Measurements from ENCODE around the gene VCY1B.
"Not testable (repeated sequence)": the region's sequence is repeated elsewhere in the genome, so short reads cannot be mapped to it uniquely, and the experiment has no call there.

VCY1B gene

DNA sequence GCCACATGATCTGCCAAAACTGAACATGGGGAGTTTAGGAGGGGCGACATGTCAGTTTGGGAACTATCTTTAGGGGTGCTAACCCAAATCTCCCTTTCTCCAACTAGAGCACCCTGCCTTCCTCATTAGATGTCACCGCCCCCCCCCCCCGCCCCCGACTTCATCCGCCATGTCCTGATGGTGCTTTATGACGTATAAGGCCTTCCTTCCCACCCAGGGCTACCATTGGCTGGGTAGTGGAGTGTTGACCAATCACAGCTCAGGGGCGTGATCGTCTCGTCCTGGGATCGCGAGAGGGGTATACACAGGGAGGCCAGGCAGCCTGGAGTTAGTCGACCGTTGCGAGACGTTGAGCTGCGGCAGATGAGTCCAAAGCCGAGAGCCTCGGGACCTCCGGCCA is at the start of gene VCY1B:
VCY1B (plus strand) TSS at position 301 of the 400 bp plus-strand sequence; CDS start at position 364, 63 bp downstream.
- H3K9ac ChIP-seq (ENCODE audit: low read length); H3K4me1 ChIP-seq (ENCODE audit: control insufficient read depth, insufficient read depth, low read length); H3K27me3 ChIP-seq (ENCODE audit: control insufficient read depth, insufficient read depth, low read length): not testable (repeated sequence)

DNA sequence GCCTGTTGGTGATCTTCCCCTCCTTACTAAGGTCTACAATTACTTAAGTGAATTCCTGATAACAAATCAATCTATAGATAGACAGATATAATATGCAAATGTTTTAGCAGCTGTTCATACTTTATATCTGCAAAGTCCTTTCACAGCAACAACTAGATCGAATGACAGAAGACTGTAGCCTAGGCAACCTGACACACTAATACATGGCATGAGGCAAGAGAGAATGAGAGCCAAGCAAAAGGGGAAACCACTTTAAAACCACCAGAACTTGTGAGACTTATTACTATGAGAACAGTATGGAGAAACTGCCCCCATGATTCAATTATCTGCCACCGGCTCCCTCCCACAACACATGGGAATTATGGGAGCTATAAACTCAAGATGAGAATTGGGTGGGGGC is 44.1 kb upstream of the VCY1B start:
- not testable (repeated sequence) for H3K36me3 ChIP-seq (ENCODE audit: control insufficient read depth, insufficient read depth, low read length); H3K27ac ChIP-seq (ENCODE audit: low read depth, low read length); H3K4me3 ChIP-seq (ENCODE audit: low read depth, low read length); H3K4me1 ChIP-seq (ENCODE audit: control insufficient read depth, insufficient read depth, low read length); H3K27me3 ChIP-seq (ENCODE audit: control insufficient read depth, insufficient read depth, low read length); H3K9me3 ChIP-seq (ENCODE audit: control insufficient read depth, insufficient read depth, low read depth, low read length); H3K9ac ChIP-seq (ENCODE audit: low read length)

More for the DNA sequence above, at the start of gene VCY1B:
- not testable (repeated sequence) for H3K9me3 ChIP-seq (ENCODE audit: control insufficient read depth, insufficient read depth, low read depth, low read length); H3K36me3 ChIP-seq (ENCODE audit: control insufficient read depth, insufficient read depth, low read length); H3K4me3 ChIP-seq (ENCODE audit: low read depth, low read length); H3K27ac ChIP-seq (ENCODE audit: low read depth, low read length)

DNA sequence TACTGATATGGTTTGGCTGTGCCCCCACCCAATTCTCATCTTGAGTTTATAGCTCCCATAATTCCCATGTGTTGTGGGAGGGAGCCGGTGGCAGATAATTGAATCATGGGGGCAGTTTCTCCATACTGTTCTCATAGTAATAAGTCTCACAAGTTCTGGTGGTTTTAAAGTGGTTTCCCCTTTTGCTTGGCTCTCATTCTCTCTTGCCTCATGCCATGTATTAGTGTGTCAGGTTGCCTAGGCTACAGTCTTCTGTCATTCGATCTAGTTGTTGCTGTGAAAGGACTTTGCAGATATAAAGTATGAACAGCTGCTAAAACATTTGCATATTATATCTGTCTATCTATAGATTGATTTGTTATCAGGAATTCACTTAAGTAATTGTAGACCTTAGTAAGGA is 25.6 kb upstream of the VCY1B start:
- not testable (repeated sequence) for H3K9me3 ChIP-seq (ENCODE audit: control insufficient read depth, insufficient read depth, low read depth, low read length); H3K4me1 ChIP-seq (ENCODE audit: control insufficient read depth, insufficient read depth, low read length); H3K27me3 ChIP-seq (ENCODE audit: control insufficient read depth, insufficient read depth, low read length); H3K36me3 ChIP-seq (ENCODE audit: control insufficient read depth, insufficient read depth, low read length); H3K27ac ChIP-seq (ENCODE audit: low read depth, low read length); H3K4me3 ChIP-seq (ENCODE audit: low read depth, low read length); H3K9ac ChIP-seq (ENCODE audit: low read length)

DNA sequence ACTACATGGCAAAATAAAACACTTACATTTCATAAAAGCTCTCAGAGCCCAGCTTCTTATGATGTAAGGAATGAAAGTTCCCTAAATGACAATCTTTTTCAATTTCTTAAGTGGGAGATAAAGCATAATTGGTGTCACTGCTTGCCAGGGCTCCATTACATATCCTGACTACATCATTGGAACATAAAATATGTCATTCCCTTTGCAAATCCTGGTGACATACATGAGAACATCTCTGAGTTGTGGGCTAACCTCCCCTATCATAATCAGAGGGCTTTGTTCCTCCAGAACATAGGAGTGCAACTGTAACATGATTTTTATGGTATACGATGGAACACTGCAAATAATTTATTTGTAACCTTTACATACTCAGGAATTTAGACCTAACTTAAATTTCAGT is 29.9 kb downstream of the VCY1B start:
- H3K9me3 ChIP-seq (ENCODE audit: control insufficient read depth, insufficient read depth, low read depth, low read length), result no peaks in the 10 kb centered on the region
- no peaks in the 10 kb centered on the region for H3K4me1 ChIP-seq (ENCODE audit: control insufficient read depth, insufficient read depth, low read length)
- H3K9ac ChIP-seq (ENCODE audit: low read length), result no peak overlapping the region
- no peak overlapping the region for H3K27ac ChIP-seq (ENCODE audit: low read depth, low read length)
- no peaks in the 10 kb centered on the region for H3K36me3 ChIP-seq (ENCODE audit: control insufficient read depth, insufficient read depth, low read length)
- no peak overlapping the region for H3K4me3 ChIP-seq (ENCODE audit: low read depth, low read length)
- H3K27me3 ChIP-seq (ENCODE audit: control insufficient read depth, insufficient read depth, low read length), result no peaks in the 10 kb centered on the region
